ENCODE data around the gene HMCN1.
"Not testable (repeated sequence)": the region's sequence is repeated elsewhere in the genome, so short reads cannot be mapped to it uniquely, and the experiment has no call there.

Gene HMCN1

DNA sequence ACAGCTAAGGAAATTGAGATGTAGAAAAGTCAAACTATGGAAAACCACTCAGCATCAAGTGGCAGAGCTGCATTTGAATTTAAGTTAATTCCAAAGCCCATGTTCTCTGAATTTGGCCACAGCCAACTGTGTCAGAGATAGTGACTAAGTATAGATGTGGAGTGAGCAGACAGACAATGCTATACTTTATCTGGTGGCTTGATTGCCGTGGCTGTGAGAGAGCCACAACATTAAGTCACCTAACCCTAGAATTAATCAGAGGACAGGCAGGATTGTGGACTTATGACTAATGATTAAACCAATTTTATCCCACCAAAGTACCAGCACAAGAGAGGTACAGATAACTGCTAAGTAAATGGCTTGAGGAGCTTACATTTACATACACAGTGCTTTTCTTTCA is 431.1 kb downstream of the HMCN1 start:
- DNase-seq, result no peak

DNA sequence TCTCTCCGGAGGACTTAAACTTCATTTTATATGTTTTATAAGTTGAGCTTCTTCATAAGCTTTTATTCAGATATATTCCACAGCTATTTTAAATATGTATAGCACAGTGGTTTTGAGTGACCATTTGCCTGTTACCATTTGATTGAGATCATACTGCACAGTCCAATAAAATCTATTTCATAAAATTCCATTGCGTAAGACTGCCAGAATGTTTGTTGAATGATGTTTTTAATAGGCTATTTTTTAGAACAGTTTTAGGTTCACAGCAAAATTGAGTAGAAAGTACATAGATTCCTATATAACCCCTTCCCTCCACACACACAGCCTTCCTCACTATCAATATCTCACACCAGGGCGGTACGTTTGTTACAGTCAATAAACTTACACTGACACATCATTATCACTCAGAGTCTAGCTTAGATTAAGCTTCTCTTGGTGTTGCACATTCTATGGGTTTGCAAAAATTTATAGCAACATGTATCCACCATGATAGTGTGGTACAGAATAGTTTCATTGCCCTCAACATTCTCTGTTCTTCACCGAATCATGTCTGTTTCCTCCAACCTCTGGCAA is 433.0 kb downstream of the HMCN1 start:
- DNase-seq, result no peak

DNA sequence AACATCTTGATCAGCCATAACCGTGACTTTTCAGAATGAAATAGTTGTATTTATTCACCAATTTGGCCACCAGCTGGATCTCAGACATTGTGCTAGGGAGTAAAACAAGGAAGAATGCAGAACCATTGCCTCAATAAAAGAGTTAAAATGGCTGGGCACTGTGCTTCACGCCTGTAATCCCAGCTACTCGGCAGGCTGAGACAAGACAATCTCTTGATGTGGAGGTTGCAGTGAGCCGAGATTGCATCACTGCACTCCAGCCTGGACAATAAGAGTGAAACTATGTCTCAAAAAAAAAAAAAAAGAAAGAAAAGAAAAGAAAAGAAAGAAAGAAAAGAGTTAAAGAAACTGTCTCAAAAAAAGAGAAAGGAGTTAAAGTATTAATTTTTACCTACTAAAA is 441.4 kb downstream of the HMCN1 start:
- DNase-seq, result no peak

DNA sequence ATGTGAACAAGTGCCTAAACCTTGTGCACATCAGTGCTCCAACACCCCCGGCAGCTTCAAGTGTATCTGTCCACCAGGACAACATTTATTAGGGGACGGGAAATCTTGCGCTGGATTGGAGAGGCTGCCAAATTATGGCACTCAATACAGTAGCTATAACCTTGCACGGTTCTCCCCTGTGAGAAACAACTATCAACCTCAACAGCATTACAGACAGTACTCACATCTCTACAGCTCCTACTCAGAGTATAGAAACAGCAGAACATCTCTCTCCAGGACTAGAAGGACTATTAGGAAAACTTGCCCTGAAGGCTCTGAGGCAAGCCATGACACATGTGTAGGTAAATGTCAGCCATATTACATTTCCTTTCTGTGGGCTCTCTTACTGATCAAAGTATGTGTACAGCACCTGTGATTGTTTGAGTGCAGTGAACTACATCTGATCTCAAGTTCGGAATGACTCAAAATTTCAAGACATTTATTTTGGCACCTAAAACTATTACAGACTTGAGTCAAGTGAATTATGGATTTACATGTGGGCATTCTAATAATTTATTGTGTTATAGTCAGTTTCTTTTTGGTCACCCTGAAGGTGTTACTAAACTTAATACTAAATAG is 444.3 kb downstream of the HMCN1 start:
- no peak for DNase-seq

DNA sequence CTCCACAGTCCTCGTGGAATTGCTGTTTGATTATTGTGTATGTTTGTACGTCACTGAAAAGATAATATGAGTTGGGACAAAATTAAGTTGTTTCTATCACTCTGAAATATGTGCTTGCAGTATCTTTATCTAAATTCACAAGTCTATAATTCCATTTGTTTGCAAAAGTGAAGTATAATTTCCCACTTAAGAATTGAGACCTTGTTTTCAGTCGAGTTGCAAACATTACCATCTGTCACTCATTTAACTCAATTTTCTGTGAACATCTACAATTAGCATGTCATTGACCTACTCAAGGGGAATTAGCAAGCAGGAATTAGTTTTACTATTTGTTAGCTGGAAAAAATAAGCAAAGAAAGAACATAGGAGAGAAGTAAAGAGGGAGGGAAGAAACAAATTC is 445.0 kb downstream of the HMCN1 start:
- DNase-seq, result no peak

DNA sequence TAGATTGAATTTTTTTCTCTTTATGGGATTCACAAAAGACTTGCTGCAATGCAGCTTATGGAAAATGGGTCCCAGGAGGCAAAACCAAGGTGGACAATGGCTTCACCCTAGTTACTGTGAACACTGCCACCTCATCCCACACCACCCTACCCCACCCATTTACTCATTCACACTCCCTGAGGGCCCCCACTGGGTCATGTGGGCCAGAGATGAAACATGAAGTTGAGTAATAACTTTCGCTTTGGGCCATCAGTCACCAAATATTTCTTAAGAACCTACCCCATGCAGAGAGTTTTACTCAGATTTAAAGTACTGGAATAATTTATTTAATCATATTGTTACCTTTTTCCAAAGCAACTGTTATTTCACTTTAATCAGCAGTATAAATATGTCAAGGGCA is 449.0 kb downstream of the HMCN1 start:
- DNase-seq, result peak; percentile 88

DNA sequence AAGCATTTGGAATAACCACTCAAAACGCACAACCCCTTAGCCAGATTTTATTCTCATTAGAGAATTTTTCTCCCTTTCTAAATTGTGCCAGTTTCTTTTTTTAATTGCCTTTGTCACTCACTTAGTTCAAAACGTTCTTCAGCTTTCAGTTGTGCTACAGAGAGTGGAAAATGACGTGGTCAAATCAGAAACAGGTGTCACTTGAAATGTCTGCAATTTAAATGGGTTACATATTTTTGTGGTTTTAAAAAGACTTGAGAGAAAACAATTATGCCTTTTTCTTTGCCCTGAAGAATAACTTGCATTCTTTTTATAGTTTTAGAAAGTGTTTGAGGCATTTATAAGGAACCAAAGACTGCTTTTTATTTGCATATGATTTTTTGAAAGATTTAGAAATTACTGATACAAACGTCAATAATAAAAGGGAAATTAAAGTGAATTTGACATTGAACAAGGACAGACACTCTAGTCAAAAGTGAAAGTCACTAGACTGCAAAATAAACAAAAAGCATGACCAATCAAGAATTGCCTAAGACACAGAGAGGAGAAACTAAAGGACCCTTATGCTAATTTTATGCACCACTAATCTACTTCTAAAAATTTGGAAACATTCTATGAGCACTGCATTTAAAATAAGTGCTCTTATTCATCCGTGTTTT is 449.9 kb downstream of the HMCN1 start:
- peak; percentile 60 for DNase-seq

DNA sequence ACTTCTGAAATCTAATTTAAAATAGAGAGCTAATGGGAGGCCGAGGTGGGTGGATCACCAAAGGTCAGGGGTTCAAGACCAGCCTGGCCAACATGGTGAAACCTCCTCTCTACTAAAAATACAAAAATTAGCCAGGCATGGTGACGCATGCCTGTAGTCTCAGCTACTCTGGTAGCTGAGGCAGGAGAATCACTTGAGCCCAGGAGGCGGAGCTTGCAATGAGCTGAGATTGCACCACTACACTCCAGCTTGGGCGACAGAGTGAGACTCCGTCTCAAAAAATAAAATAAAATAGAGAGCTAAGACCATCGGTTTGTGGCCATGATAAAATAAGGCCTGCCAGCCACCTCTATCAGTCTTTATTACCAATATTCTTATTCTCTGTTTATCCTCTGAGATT is 452.1 kb downstream of the HMCN1 start:
- DNase-seq, result not testable (repeated sequence)

DNA sequence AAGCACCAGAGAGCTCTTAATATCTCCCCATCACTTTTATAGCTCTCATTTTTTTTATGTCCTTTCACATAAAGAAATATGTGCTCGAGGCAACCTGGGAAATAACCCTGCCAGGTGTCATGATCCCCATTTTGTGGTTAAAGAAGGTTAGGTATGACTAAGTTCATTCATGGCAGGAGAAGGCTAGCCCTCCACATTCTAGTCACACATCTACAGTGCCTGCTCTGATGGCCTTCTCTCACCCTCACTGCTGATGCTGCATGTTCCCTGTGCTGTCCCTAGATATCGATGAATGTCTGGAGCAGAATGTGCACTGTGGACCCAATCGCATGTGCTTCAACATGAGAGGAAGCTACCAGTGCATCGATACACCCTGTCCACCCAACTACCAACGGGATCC is 453.4 kb downstream of the HMCN1 start:
- DNase-seq, result no peak

DNA sequence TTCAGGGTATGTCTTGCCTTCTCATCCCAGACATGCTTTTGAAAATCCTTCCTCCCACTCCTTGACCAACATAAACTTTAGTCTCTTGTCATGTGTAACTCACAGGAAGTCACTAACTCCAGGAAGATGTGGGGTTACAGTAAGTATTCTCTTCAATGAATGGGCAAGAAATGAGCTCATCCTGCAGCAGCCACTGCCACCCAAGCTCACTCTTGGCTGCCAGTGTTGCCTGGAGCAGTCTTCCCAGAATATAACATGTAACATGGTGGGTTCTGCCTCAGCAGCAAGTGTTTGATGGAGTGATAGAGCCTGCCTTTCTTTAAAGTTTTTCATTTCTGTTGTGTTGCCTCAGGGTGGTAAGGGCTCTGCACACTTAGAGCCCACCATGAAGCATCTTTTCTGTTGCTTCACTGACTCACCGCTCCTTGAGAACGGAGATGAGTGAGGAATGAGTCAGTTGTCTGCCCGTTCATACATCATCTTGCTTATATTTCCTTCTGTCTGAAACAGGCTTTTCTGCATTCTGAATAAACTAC is 453.9 kb downstream of the HMCN1 start:
- DNase-seq, result peak; percentile 91

DNA sequence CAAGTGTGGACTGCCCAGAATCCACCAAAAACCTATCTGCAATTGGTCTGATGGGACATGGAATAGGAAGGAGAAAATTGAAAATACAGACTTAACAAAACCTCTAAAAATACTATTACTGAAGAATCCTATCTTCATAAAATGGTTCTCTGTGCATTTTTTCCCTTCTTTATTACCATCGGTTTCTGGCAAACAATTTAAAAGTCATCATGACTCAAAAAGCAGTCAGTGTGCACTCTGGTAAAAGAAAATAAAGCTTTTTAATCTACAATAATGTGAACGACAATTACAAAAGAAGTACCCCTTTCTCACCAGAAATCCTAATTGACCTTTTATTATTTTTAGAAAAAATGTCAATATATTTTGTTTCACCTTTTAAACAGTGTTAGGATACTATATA is 454.5 kb downstream of the HMCN1 start:
- no peak for DNase-seq

DNA sequence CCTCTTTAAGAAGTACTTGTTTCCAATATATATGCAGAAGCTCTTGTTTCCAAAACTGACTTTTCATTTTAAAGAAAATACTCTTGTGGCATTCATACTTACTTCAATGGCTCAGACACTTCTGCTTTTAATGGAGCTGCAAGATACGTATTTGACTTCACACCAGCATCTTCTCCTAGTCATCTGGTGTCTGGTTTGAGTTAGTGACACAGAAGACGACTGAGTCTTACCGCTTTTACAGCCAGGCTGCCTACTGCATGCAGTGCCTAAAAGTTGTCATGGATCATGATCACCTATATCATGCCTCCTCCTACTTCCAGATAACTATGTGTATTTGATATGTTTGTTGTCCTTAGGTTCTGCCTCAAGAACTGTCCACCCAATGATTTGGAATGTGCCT is 455.0 kb downstream of the HMCN1 start:
- DNase-seq, result no peak

DNA sequence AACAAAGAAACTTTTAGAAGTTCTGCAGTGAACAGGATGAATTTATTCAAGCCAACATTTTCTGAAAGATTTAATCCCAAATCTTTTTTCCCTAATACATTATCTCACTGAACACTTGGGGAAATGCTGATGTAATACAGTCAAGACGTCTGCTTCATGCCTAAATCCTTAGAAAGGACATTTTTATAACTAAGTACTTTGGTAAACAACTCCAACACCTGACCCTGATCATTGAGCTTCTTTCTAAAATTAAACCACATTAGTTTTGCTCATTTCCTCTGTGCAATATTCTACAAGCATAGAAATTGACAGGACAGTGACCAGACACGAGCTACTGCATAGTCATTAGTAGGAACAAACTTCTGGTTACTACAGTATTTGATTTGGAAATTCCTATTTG is 457.3 kb downstream of the HMCN1 start:
- DNase-seq, result no peak

DNA sequence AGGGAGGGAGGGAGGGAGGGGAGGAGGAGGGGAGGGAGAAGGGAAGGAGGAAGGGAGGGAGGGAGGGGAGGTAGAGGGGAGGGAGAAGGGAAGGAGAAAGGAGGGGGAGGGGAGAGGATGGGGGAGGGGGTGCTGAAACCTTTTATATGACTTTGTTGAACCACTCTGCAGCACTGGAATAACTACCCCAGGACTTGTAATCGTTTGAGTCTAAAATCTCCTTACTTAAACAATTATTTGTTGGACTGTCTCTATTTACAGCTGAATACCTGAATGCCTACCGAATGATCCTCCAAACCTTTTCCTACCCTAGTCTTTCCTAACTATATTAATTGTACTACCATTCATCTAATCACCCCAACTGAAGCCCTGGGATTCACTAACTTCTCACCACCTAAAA is 459.0 kb downstream of the HMCN1 start:
- no peak for DNase-seq

DNA sequence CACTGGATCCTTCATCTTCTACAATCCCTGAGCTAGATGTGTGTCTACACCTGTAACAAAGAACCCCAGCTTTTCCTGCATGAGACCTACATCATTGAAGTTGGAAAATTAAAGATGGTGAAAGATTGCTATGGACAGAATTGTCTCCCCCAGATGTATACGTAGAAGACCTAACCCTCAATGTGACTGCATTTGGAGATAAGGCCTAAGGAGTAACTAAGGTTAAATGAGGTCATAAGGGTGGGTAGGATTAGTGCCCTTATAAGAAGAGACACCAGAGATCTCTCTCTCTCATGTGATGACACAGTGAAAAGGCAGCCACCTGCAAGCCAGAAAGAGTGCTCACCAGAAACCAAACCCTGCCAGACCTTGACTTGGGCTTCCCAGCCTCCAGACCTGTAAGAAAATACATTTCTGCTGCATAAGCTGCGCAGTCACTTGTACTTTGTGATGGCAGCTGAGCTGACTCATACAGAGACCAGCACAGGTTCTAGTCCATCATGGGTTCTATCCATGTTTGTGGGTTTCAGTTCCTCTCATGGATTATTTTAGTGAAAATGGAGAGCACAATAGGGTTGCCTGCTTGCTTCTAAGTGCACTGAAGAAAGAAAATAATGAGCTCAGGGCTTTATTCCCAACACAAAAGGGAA is 460.0 kb downstream of the HMCN1 start:
- no peak for DNase-seq

DNA sequence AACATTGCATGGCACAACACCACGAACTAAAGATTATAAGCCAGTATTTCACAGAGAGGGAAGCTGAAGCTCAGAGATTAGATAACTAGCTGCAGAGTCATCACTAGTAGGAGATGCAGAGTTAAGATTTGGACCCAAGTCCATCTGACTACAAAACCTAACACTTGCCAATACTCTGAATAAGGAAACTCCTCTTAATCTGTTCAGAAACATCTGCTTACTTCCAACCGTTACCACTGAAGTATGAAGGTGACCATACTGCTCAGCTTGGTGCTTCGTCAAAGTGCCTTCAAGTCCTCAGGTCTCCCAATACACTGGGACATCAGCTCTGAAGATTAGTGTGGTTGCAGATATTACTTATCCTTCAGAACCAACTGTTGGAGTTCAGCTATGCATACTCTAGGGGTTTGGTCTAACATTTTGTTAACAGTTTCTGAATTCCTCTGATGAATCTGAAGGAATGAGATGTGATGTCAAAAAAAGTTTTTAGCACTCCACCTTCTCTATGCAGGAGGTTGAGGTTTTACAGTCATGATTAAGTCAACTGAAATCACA is 461.3 kb downstream of the HMCN1 start:
- DNase-seq, result no peak

DNA sequence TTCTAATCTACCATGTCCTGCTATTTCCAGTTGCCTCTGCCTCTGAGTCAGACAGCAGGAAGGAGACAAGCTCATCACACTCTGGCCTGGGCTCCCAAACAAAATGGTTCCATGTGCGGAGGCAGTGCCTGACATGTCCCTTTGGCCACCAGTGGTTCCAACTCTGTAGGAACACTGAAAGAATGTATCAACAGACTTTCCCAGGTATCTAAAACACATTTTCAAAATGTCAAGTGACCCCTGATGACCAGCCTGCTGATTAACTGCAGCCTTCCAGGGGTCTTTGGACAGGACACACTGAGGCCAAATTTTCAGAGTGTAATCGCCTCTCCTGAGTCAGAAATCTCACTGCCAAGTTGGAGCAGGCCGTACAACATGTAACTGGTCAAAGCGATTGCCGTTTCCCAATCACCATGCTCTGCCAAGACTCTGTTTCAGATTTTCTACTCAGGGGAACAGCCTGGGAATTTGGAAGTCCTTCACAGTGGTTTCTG is 468.1 kb downstream of the HMCN1 start:
- DNase-seq, result no peak

DNA sequence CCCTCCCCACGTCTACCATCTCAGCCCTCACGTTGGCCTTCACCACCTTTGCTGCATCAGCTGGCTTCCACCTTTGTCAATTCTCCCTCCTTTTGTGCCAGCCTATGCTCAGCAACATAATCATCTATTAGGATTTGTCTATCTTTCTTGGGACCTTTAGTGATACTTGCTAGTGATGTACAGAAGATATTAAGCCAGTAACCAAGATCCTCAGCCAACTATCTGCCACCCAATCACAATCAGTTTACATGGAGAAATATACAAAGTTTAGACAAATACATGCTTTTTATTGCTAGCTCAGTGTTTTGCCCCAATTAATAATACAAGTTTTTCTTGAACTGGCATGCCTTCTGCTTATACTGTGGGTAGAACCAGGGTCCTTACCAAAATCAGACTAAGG is 468.6 kb downstream of the HMCN1 start:
- no peak for DNase-seq

DNA sequence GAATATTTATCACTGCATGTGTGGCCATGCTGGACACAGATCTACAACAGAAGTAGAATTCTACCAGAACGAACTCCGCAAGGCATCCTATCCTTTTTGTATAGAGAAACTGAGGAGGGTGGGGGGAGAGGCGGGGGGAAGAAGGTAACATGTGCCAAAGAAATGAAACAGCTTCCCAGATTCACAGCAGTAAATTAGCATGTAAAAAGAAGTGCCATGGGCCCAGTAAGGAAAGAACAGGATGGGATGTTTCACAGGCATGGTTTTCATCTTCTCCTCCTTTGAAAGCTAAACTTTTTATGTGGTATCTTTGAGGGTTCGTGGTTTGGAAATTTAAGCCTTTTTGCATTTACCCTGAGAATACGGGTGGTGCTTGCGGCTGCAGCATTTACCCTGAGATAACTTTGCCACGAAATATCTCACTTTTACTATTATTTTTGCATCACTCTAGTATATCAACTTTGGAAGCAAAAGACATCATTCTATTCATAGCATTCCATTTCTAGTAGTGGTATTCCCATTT is 471.9 kb downstream of the HMCN1 start:
- DNase-seq, result no peak

DNA sequence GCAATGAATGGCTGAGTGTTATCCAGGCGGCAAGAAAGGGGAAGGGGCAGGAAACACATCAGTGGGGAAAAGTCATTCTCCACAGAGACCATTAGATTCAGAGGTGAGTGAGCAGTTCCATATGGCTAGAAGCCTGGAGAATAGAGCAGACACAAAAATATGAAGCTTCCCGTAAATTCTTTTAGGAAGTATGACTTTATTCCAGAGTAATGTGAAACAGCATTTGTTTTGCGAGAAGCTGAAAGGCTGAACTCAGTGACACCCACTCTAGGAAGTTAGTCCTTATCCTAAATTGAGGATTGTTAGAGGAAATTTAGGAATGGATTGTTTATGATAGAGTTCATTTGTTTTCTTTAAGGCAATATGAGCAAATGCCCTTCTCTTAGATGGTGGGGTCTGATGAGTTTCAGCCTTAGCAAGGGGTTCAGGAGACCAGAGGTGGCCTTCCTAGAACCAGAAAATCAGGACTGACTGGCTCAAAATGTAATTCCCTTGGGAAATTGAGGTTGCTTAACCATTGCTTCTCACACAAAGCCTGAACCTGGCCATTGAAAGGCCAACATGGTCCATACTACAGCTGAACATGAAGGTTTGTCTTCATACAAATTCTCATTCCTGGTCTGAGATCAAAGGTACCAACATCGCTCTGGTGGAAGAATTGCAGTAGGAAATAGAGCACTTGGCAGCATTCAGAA is 473.3 kb downstream of the HMCN1 start:
- DNase-seq, result no peak

DNA sequence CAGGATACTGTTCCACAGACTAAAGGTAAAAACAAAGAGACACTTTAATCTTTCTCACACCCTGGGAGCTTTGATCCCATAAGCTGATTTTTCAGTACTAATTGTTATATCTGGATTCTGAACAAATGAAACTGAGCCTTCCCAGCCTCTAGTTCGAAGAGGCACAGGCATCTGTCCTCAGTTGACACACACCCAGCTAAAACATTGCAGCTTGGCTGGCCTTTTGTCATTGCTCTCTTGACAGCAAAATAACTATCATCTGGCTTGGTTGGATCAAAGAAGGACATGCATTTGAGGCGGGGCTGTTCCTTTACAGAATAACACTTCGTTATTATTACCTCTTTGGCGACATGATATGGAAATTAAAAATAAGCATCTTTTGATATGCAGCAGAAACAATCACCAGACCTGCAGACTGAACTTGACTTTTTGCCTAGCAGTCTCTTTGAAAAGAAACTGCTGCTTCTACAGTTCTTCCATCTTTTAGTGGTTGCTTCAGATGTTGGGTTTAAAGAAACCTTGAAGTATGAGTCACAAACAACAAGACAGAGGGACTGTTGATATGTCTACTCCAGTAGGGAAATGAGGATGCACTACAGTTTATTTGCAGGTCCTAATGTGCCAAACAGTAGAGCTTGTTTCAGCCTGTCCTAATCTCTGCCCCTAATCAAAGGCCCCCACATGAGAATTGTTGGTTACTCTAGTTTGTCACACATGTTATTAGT is 474.4 kb downstream of the HMCN1 start:
- no peak for DNase-seq

DNA sequence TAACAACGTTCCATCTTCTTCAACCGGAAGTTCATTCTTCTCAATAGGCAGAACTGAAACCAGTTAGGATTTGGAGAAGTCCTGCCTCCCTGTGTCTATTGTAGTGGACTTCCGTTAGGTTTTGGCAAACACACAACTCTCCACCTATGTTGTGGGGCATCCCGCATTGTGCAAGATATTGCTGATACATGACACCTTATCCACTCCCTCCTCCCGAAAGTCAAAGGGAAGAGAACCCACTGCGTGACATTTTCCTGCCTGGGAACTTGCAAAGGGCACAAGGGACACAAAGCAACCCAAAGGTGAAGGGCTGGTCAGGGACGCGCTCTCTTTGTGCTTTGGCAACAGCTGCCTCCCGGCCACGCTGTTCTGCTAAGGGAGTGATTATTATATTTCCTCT is 476.1 kb downstream of the HMCN1 start:
- no peak for DNase-seq
